ENCODE measurements around the gene NTM.

NTM gene

GRCh38 chr11:131614631-131615030 lies 244.2 kb downstream of the NTM start:
- no peak for DNase-seq

GRCh38 chr11:131615611-131616010 lies 245.2 kb downstream of the NTM start:
- DNase-seq: no peak

- no peak for DNase-seq
These were observed 246.2 kb downstream of the NTM start for GRCh38 chr11:131616481-131617140.

GRCh38 chr11:131618201-131618600 lies 247.8 kb downstream of the NTM start:
- no peak for DNase-seq

GRCh38 chr11:131622193-131622592 lies 251.8 kb downstream of the NTM start:
- no peak for DNase-seq

GRCh38 chr11:131624531-131624930 lies 254.1 kb downstream of the NTM start:
- no peak for DNase-seq

- DNase-seq: no peak
These were observed 256.4 kb downstream of the NTM start for GRCh38 chr11:131626788-131627187.

GRCh38 chr11:131628739-131629138 lies 258.3 kb downstream of the NTM start:
- DNase-seq: no peak

GRCh38 chr11:131629925-131630540 lies 259.6 kb downstream of the NTM start:
- no peak for DNase-seq

GRCh38 chr11:131632971-131633370 lies 262.6 kb downstream of the NTM start:
- no peak for DNase-seq

- no peak for DNase-seq
These were observed 263.7 kb downstream of the NTM start for GRCh38 chr11:131633921-131634715.

GRCh38 chr11:131637469-131638175 lies 267.2 kb downstream of the NTM start:
- DNase-seq: no peak

- DNase-seq: no peak
These were observed 268.5 kb downstream of the NTM start for GRCh38 chr11:131638889-131639288.

GRCh38 chr11:131640320-131640719 lies 269.9 kb downstream of the NTM start:
- DNase-seq: no peak

- no peak for DNase-seq
These were observed 272.5 kb downstream of the NTM start for GRCh38 chr11:131642756-131643531.

GRCh38 chr11:131644204-131644795 lies 273.9 kb downstream of the NTM start:
- no peak for DNase-seq

GRCh38 chr11:131645237-131645636 lies 274.8 kb downstream of the NTM start:
- no peak for DNase-seq

- no peak for DNase-seq
These were observed 279.4 kb downstream of the NTM start for GRCh38 chr11:131649856-131650255.

- no peak for DNase-seq
These were observed 281.8 kb downstream of the NTM start for GRCh38 chr11:131652231-131652630.

GRCh38 chr11:131653260-131653659 lies 282.8 kb downstream of the NTM start:
- DNase-seq: no peak

- DNase-seq: no peak
These were observed 284.4 kb downstream of the NTM start for GRCh38 chr11:131654849-131655248.

GRCh38 chr11:131656179-131656838 lies 285.9 kb downstream of the NTM start:
- DNase-seq: no peak
